Nephron progenitor cell (in vitro differentiated cells): ENCODE results near the gene KCNQ1.

Experiments used
- DNase-seq: peaks from one replicate; pipeline ENCODE4 v3.0.0; 2021
- H3K27ac Mint-ChIP-seq: 2 replicates; pipeline ENCODE4 v1.8.0; 2021; ENCODE audit warnings: mild to moderate bottlenecking, moderate library complexity, mixed read lengths
- H3K27me3 Mint-ChIP-seq: 2 replicates; pipeline ENCODE4 v1.8.0; 2021; ENCODE audit warnings: mild to moderate bottlenecking, low read depth, mixed read lengths; ENCODE audit not compliant: poor library complexity
- H3K36me3 Mint-ChIP-seq: 2 replicates; pipeline ENCODE4 v1.8.0; 2021; ENCODE audit warnings: low read depth, mixed read lengths
- H3K4me1 Mint-ChIP-seq: 2 replicates; pipeline ENCODE4 v1.8.0; 2021; ENCODE audit warnings: mixed read lengths
- H3K4me3 Mint-ChIP-seq: 2 replicates; pipeline ENCODE4 v1.8.0; 2021; ENCODE audit warnings: mild to moderate bottlenecking, moderate library complexity, mixed read lengths
- H3K9me3 Mint-ChIP-seq: 2 replicates; pipeline ENCODE4 v1.8.0; 2021; ENCODE audit warnings: mild to moderate bottlenecking, moderate library complexity, mixed read lengths
- TF ChIP-seq, protein P1 (sequence below): fragments of 200-600 bp; sonication (generic); IDR thresholded peaks from 2 replicates; pipeline ENCODE4 v1.5.0; 2021; ENCODE audit warnings: antibody characterized with exemption

Gene KCNQ1

DNA sequence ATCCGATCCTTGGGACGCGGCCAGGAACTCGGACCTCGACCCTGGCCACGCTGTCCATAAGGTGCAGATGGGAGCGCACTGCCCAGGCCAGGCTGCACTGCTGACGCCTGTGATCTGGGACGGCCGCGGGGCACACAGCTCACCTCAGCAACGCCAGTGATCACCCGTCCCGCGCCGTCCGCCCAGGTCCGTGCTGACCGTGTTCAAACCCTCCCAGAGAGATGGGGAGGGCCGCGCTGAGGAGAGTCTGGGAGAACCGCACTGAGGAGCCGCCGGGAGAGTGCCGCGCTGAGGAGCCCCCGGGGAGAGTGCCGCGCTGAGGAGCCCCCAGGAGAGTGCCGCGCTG lies 254.3 kb downstream of the KCNQ1 start:
- Mint-ChIP-seq H3K4me1 (peaks cover 80% of the 10 kb centered on the region), H3K27ac (no peak overlapping the region)
- TF ChIP-seq, protein P1, sequence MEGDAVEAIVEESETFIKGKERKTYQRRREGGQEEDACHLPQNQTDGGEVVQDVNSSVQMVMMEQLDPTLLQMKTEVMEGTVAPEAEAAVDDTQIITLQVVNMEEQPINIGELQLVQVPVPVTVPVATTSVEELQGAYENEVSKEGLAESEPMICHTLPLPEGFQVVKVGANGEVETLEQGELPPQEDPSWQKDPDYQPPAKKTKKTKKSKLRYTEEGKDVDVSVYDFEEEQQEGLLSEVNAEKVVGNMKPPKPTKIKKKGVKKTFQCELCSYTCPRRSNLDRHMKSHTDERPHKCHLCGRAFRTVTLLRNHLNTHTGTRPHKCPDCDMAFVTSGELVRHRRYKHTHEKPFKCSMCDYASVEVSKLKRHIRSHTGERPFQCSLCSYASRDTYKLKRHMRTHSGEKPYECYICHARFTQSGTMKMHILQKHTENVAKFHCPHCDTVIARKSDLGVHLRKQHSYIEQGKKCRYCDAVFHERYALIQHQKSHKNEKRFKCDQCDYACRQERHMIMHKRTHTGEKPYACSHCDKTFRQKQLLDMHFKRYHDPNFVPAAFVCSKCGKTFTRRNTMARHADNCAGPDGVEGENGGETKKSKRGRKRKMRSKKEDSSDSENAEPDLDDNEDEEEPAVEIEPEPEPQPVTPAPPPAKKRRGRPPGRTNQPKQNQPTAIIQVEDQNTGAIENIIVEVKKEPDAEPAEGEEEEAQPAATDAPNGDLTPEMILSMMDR, result no peak

GRCh38 chr11:2699531-2700414 lies 255.0 kb downstream of the KCNQ1 start, which contains the start of gene KCNQ1OT1:
Gene KCNQ1OT1 (minus strand): TSS chr11:2699994.
- Mint-ChIP-seq H3K9me3 (peaks cover 14% of the 10 kb centered on the region), H3K27ac (peak within 1 kb of the TSS; percentile 95), H3K4me3 (peak within 1 kb of the TSS; percentile 88), H3K4me1 (peaks cover 80% of the 10 kb centered on the region), H3K27me3 (peaks cover 2% of the 10 kb centered on the region), H3K36me3 (peaks cover 19% of the 10 kb centered on the region)
- peak; percentile 84 for DNase-seq
- TF ChIP-seq, protein P1, result no peak

More for the DNA sequence above, 254.3 kb downstream of the KCNQ1 start:
- Mint-ChIP-seq H3K27me3 (peaks cover 2% of the 10 kb centered on the region), H3K4me3 (peak overlapping the region; percentile 88), H3K36me3 (peaks cover 19% of the 10 kb centered on the region), H3K9me3 (peaks cover 14% of the 10 kb centered on the region)
- no peak for DNase-seq

- Mint-ChIP-seq H3K4me1 (peaks cover 76% of the 10 kb centered on the region), H3K27me3 (peaks cover 2% of the 10 kb centered on the region), H3K4me3 (peak overlapping the region; percentile 68), H3K36me3 (peaks cover 15% of the 10 kb centered on the region), H3K27ac (peak overlapping the region; percentile 95), H3K9me3 (peaks cover 14% of the 10 kb centered on the region)
- peak; percentile 77 for DNase-seq
- TF ChIP-seq, protein P1, result no peak
Observed at GRCh38 chr11:2700415-2701211, 255.8 kb downstream of the KCNQ1 start.

- H3K4me3 Mint-ChIP-seq, result peak overlapping the region; percentile 68
- no peak for DNase-seq
- H3K9me3 Mint-ChIP-seq, result peaks cover 18% of the 10 kb centered on the region
- H3K36me3 Mint-ChIP-seq, result peaks cover 11% of the 10 kb centered on the region
- peak overlapping the region; percentile 95 for H3K27ac Mint-ChIP-seq
- TF ChIP-seq, protein P1, result no peak
- H3K27me3 Mint-ChIP-seq, result no peaks in the 10 kb centered on the region
- peaks cover 73% of the 10 kb centered on the region for H3K4me1 Mint-ChIP-seq
Observed at GRCh38 chr11:2701230-2701629, 256.4 kb downstream of the KCNQ1 start.

DNA sequence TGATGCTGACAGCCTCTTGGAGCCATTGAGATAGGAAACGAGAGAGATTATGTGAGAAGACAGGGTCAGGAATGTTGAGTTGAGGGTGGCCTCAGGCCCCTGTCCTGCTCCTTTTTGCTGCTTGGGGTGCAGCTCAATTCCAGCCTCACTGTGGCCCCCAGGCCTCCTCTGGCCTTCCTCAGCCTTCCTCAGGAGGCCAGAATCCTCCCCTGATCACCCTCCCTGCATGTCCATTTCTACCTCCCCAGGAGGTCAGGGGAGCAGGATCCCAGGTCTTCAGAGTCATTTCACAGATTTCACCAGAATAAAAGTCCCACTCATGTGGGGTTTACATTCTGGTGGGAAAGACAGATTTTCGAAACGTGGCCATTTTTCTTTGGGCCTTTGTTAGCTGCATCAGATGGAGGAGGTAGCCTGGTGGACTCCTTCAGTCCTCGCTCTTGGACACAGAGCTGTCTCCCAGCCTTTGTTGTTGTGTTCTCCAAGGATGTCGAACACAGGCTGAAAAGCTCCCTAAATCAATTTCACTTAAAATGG lies 257.2 kb downstream of the KCNQ1 start:
- Mint-ChIP-seq H3K27ac (peak overlapping the region; percentile 95), H3K36me3 (peaks cover 4% of the 10 kb centered on the region), H3K4me1 (peaks cover 65% of the 10 kb centered on the region), H3K4me3 (peak overlapping the region; percentile 68), H3K27me3 (peaks cover 3% of the 10 kb centered on the region), H3K9me3 (peaks cover 18% of the 10 kb centered on the region)
- TF ChIP-seq, protein P1, result no peak
- no peak for DNase-seq
